A673 (cell line): ENCODE data around the gene COX6B2. TPM values are rescaled to one million over a fixed set of nuclear protein-coding genes. Genes with fewer than 3 reads are reported as not detected.
A peak's percentile ranks its signal among the peaks of the same experiment; 100 is the strongest.

Source experiments
- BruUV-seq: library from RNA; stranded (reverse); fragments of 400-500 nt; replicated peaks from 2 replicates; lab custom pipeline; 2021; lab: Mats Ljungman, UMichigan
- CTCF ChIA-PET: fragments of 300-600 bp; sonication (Branson Sonifier 250); formaldehyde crosslinking; loops from one replicate; lab custom pipeline; 2022; ENCODE audit warnings: antibody characterized with exemption; lab: Charles Lee
- POLR2A ChIA-PET: fragments of 300-600 bp; sonication (Branson Sonifier 250); formaldehyde crosslinking; loops from one replicate; lab custom pipeline; 2022; ENCODE audit warnings: antibody characterized with exemption; ENCODE audit not compliant: low non-redundant PET; lab: Charles Lee
- DNase-seq: peaks from one replicate; pipeline ENCODE4 v3.0.0-alpha.2; 2015; ENCODE audit warnings: low spot score
- H3K27ac ChIP-seq: fragments of 200-600 bp; sonication (generic); 2 replicates; pipeline ENCODE4 v1.5.1; 2016; ENCODE audit warnings: mixed run types, low read depth, mild to moderate bottlenecking, mixed read lengths, antibody characterized with exemption, low read length; ENCODE audit not compliant: poor library complexity, severe bottlenecking
- H3K27me3 ChIP-seq: fragments of 200-600 bp; sonication (generic); replicated peaks from 2 replicates; pipeline ENCODE4 v1.6.1; 2017; ENCODE audit warnings: mixed run types, low read depth, mild to moderate bottlenecking, mixed read lengths, antibody characterized with exemption, low read length; ENCODE audit not compliant: insufficient read depth, poor library complexity
- H3K36me3 ChIP-seq: fragments of 200-600 bp; sonication (generic); 2 replicates; pipeline ENCODE4 v1.6.1; 2016; ENCODE audit warnings: mixed run types, mild to moderate bottlenecking, mixed read lengths, antibody characterized with exemption, low read length; ENCODE audit not compliant: insufficient read depth, poor library complexity, severe bottlenecking
- H3K4me1 ChIP-seq: fragments of 200-600 bp; sonication (generic); 2 replicates; pipeline ENCODE4 v1.6.1; 2017; ENCODE audit warnings: mixed run types, mild to moderate bottlenecking, mixed read lengths, antibody characterized with exemption, low read length; ENCODE audit not compliant: insufficient read depth, poor library complexity, severe bottlenecking
- H3K4me3 ChIP-seq: fragments of 200-600 bp; sonication (generic); 2 replicates; pipeline ENCODE4 v1.5.1; 2016; ENCODE audit warnings: low read depth, mixed run types, mild to moderate bottlenecking, mixed read lengths, low read length; ENCODE audit not compliant: poor library complexity, severe bottlenecking
- H3K9me3 ChIP-seq: fragments of 200-600 bp; sonication (generic); 2 replicates; pipeline ENCODE4 v1.6.1; 2016; ENCODE audit warnings: mixed run types, low read depth, mild to moderate bottlenecking, mixed read lengths, antibody characterized with exemption, low read length; ENCODE audit not compliant: poor library complexity, severe bottlenecking
- CTCF ChIP-seq: fragments of 300-800, 200-600 bp; sonication (generic); conservative IDR thresholded peaks from 2 replicates; pipeline ENCODE4 v1.5.1; 2017; ENCODE audit warnings: low read depth, mild to moderate bottlenecking, antibody characterized with exemption, low read length, moderate library complexity, mixed read lengths
- EZH2 ChIP-seq: fragments of 200-600 bp; sonication (generic); IDR thresholded peaks from 2 replicates; pipeline ENCODE4 v1.6.1; 2017; ENCODE audit warnings: borderline replicate concordance, low read depth, mild to moderate bottlenecking, mixed read lengths, antibody characterized with exemption, low read length; ENCODE audit not compliant: poor library complexity, severe bottlenecking
- intact Hi-C: fragments of 100-400 bp; cut with micrococcal nuclease; formaldehyde crosslinking; loops from one replicate; pipeline ENCODE4 v1.10.0; 2022; ENCODE audit not compliant: unreplicated experiment
- total RNA-seq: library from RNA; stranded (reverse); gene quantifications from 2 replicates; pipeline ENCODE4 v1.2.3, GENCODE V29; 2021

Gene COX6B2
- total RNA-seq, 1 experiment from 2014 or later = not detected

- Histone ChIP-seq H3K4me3 (peak within 1 kb of the TSS; percentile 98), H3K27me3 (no peaks in the 10 kb centered on the region), H3K4me1 (peaks cover 23% of the 10 kb centered on the region), H3K27ac (peak within 1 kb of the TSS; percentile 88), H3K9me3 (no peaks in the 10 kb centered on the region), H3K36me3 (peaks cover 30% of the 10 kb centered on the region)
- ChIA-PET CTCF (interaction anchor here (1.0 kb wide), 1 partner anchor 120 kb away, joined by 3 read pairs; no protein-coding TSS in a partner anchor), POLR2A (no interaction called here)
- DNase-seq = no peak
- TF ChIP-seq EZH2 = no peak
- no peak for TF ChIP-seq CTCF
- no TSS peak for BruUV-seq
- intact Hi-C loops = loop anchor here (10.0 kb wide), 1 partner anchor 80 kb away; no protein-coding TSS in a partner anchor
Measured at GRCh38 chr19:55384131-55384919, 29.8 kb upstream of the COX6B2 start, which contains the start of gene TMEM238. Gene TMEM238 (minus strand): TSS chr19:55384292. CDS start chr19:55384259, 33 bp downstream.

- ChIA-PET POLR2A (interaction anchor here (0.5 kb wide), 1 partner anchor 76 kb away, joined by 3 read pairs; no protein-coding TSS in a partner anchor), CTCF (interaction anchor here (1.0 kb wide), 1 partner anchor 120 kb away, joined by 3 read pairs; no protein-coding TSS in a partner anchor)
- intact Hi-C loops = loop anchor here (10.0 kb wide), 1 partner anchor 79 kb away; no protein-coding TSS in a partner anchor
- peak; percentile 73 for DNase-seq
- Histone ChIP-seq H3K27me3 (no peaks in the 10 kb centered on the region), H3K4me1 (peaks cover 19% of the 10 kb centered on the region), H3K27ac (peak overlapping the region; percentile 88), H3K4me3 (peak overlapping the region; percentile 98), H3K36me3 (peaks cover 22% of the 10 kb centered on the region), H3K9me3 (no peaks in the 10 kb centered on the region)
- no TSS peak for BruUV-seq
- TF ChIP-seq EZH2 (no peak), CTCF (0 out of 2 replicates have a peak, but pooled peaks have one; percentile 19)
Measured at GRCh38 chr19:55383279-55384130, 29.0 kb upstream of the COX6B2 start.

GRCh38 chr19:55382522-55383054, 28.1 kb upstream of the COX6B2 start:
- intact Hi-C loops = loop anchor here (10.0 kb wide), 1 partner anchor 78 kb away; no protein-coding TSS in a partner anchor
- no TSS peak for BruUV-seq
- Histone ChIP-seq H3K4me3 (no peak overlapping the region), H3K27ac (no peak overlapping the region), H3K4me1 (peaks cover 14% of the 10 kb centered on the region), H3K36me3 (peaks cover 13% of the 10 kb centered on the region), H3K9me3 (no peaks in the 10 kb centered on the region), H3K27me3 (no peaks in the 10 kb centered on the region)
- TF ChIP-seq CTCF (no peak), EZH2 (no peak)
- ChIA-PET POLR2A (no interaction called here), CTCF (no interaction called here)
- no peak for DNase-seq
